Natural killer cell (primary cell): ENCODE data around the gene KLHL21. TPM values are rescaled to one million over a fixed set of nuclear protein-coding genes. Genes with fewer than 3 reads are reported as not detected.

ENCODE experiments used
- ATAC-seq, 3 donors: fragments of 150-1000 bp in 2 of 3; fragments of 200-7000 bp in 1 of 3; cut with Tn5 transposase; 1 replicate in 1 of 3; 2 replicates in 2 of 3; pipeline ENCODE4 v1.10.0; 2021; ENCODE audit warnings: mild to moderate bottlenecking in 2 of 3, moderate library complexity in 2 of 3
- DNase-seq, 2 donors: peaks; one replicate each; pipeline versions ENCODE4 v3.0.0 to v3.0.0-alpha.2; 2013 to 2021; ENCODE audit warnings: mixed read lengths in 1 of 2
- H3K27ac ChIP-seq: one replicate; pipeline ENCODE4 v1.5.1; 2013; ENCODE audit warnings: mild to moderate bottlenecking, low read length
- H3K27me3 ChIP-seq: one replicate; pipeline ENCODE4 v1.6.1; 2013; ENCODE audit warnings: low read length; ENCODE audit not compliant: control insufficient read depth, insufficient read depth
- H3K36me3 ChIP-seq: one replicate; pipeline ENCODE4 v1.6.1; 2013; ENCODE audit warnings: low read length; ENCODE audit not compliant: control insufficient read depth, insufficient read depth
- H3K4me1 ChIP-seq: one replicate; pipeline ENCODE4 v1.6.1; 2013; ENCODE audit warnings: low read length; ENCODE audit not compliant: control insufficient read depth, insufficient read depth
- H3K4me3 ChIP-seq: one replicate; pipeline ENCODE4 v1.5.1; 2013; ENCODE audit warnings: low read length
- H3K9me3 ChIP-seq: one replicate; pipeline ENCODE4 v1.6.1; 2013; ENCODE audit warnings: low read length; ENCODE audit not compliant: control insufficient read depth, insufficient read depth
- H3K27ac Mint-ChIP-seq, 2 donors: one replicate each; pipeline ENCODE4 v1.8.0; 2022; ENCODE audit warnings: mild to moderate bottlenecking in 2 of 2, mixed read lengths in 2 of 2, moderate library complexity in 1 of 2
- H3K27me3 Mint-ChIP-seq, 2 donors: one replicate each; pipeline ENCODE4 v1.8.0; 2022; ENCODE audit warnings: low read depth in 2 of 2, mixed read lengths in 2 of 2
- H3K36me3 Mint-ChIP-seq: one replicate; pipeline ENCODE4 v1.8.0; 2022; ENCODE audit warnings: mixed read lengths
- H3K4me1 Mint-ChIP-seq, 2 donors: one replicate each; pipeline ENCODE4 v1.8.0; 2022; ENCODE audit warnings: mixed read lengths in 2 of 2
- H3K4me3 Mint-ChIP-seq: one replicate; pipeline ENCODE4 v1.8.0; 2022; ENCODE audit warnings: mild to moderate bottlenecking, moderate library complexity, mixed read lengths
- H3K9me3 Mint-ChIP-seq, 2 donors: one replicate each; pipeline ENCODE4 v1.8.0; 2022; ENCODE audit warnings: mixed read lengths in 2 of 2
- WGBS: methylation state at CpG from one replicate; pipeline ENCODE4 v1.1.7; 2013; ENCODE audit warnings: missing lambda C conversion rate; ENCODE audit not compliant: insufficient coverage; 5-methylcytosine and 5-hydroxymethylcytosine counted together
- intact Hi-C: fragments of 100-400 bp; cut with micrococcal nuclease; formaldehyde crosslinking; loops from one replicate; pipeline ENCODE4 v1.14.2; 2022
- total RNA-seq, 4 donors: library from RNA; stranded (reverse); fragments of 120-200 nt in 1 of 4; gene quantifications; one replicate each; pipeline versions ENCODE4 v1.2.3 to v1.2.4, GENCODE V29; 2013 to 2022
- TF ChIP-seq, protein P1 (sequence below): fragments of 200-600 bp; IDR thresholded peaks from one replicate; pipeline ENCODE4 v1.8.0; 2022; ENCODE audit warnings: antibody characterized with exemption

KLHL21 gene
- total RNA-seq, 3 donors from 2014 or later (not counting 1 experiment from before 2014, with no cell fraction given): 23.5 to 37.8 (median 28.9) TPM

DNA sequence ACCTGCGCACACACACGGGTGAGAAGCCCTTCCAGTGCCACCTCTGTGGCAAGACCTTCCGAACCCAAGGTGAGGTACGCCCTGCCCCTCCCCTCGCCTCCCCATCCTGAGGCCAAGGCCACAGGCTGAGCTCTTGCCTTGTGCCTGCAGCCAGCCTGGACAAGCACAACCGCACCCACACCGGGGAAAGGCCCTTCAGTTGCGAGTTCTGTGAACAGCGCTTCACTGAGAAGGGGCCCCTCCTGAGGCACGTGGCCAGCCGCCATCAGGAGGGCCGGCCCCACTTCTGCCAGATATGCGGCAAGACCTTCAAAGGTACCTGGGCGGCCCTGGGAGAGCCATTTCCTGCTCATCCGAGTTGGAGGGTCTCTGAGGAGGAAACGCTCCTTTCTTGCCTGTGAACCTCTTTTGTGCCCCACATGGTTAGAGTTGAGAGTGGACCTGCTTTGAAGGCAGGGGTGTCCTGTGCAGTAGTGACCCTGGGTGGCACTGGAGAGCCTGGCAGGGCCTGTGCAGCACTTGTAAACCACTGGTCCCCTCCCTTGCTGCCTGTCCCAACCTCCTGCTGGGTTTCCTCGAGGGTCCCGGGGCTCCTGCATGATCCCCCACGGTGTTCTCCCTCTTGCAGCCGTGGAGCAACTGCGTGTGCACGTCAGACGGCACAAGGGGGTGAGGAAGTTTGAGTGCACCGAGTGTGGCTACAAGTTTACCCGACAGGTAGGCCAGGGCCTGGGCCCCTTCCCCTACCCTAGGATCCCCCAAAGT is 14.4 kb downstream of the KLHL21 start:
- no peaks in the 10 kb centered on the region for H3K36me3 Mint-ChIP-seq
- no peaks in the 10 kb centered on the region for H3K27me3 Mint-ChIP-seq
- TF ChIP-seq, protein P1, sequence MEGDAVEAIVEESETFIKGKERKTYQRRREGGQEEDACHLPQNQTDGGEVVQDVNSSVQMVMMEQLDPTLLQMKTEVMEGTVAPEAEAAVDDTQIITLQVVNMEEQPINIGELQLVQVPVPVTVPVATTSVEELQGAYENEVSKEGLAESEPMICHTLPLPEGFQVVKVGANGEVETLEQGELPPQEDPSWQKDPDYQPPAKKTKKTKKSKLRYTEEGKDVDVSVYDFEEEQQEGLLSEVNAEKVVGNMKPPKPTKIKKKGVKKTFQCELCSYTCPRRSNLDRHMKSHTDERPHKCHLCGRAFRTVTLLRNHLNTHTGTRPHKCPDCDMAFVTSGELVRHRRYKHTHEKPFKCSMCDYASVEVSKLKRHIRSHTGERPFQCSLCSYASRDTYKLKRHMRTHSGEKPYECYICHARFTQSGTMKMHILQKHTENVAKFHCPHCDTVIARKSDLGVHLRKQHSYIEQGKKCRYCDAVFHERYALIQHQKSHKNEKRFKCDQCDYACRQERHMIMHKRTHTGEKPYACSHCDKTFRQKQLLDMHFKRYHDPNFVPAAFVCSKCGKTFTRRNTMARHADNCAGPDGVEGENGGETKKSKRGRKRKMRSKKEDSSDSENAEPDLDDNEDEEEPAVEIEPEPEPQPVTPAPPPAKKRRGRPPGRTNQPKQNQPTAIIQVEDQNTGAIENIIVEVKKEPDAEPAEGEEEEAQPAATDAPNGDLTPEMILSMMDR: no peak
- 89% methylated on average over 25 of the region's 25 CpGs for WGBS
- Histone ChIP-seq H3K36me3 (peaks cover 39% of the 10 kb centered on the region), H3K4me1 (peaks cover 28% of the 10 kb centered on the region), H3K27ac (no peak overlapping the region), H3K9me3 (no peaks in the 10 kb centered on the region), H3K27me3 (no peaks in the 10 kb centered on the region), H3K4me3 (no peak overlapping the region)
- DNase-seq (no peak), ATAC-seq (no peak)
- peaks cover 30 to 43% of the 10 kb centered on the region in 2 donors for H3K4me1 Mint-ChIP-seq
- H3K9me3 Mint-ChIP-seq: no peaks in the 10 kb centered on the region
- no peak overlapping the region for H3K4me3 Mint-ChIP-seq
- intact Hi-C loops: no loop called here
- H3K27ac Mint-ChIP-seq: no peak overlapping the region

DNA sequence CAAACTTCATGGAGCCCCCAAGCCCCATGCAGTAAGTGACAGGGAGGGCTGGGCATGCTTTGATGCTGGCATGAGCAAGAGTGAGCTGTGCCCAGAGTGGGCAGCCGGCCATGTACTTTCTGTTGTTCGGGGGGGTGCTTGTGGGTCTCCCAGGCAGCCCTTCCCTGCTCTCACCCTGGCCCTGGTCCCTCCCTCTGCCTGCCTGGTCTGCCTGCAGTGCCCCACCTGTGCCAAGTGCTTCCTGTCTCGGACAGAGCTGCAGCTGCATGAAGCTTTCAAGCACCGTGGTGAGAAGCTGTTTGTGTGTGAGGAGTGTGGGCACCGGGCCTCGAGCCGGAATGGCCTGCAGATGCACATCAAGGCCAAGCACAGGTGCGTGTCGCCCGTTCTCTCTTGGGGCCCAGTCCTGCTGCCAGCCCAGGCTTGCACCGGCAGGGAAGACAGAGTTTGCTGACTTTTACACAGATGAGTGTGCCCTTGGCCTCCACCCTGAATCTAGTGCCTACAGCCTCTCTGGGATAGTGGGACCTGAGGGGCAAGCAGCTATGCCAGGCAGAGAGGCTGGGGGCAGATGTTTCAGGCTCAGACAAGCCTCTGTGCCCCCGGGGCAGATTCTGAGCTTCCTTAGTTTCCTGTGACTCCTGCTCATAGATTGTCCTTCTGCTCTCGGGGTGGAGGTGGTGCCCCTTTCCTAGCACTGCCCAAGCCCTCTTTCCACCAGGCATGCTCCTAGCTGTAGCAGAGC is 15.2 kb downstream of the KLHL21 start:
- Histone ChIP-seq H3K9me3 (no peaks in the 10 kb centered on the region), H3K36me3 (peaks cover 30% of the 10 kb centered on the region), H3K27me3 (no peaks in the 10 kb centered on the region), H3K4me1 (peaks cover 27% of the 10 kb centered on the region), H3K27ac (no peak overlapping the region), H3K4me3 (no peak overlapping the region)
- Mint-ChIP-seq H3K9me3 (no peaks in the 10 kb centered on the region), H3K4me3 (no peak overlapping the region), H3K4me1 (peaks cover 29 to 43% of the 10 kb centered on the region in 2 donors), H3K27me3 (no peaks in the 10 kb centered on the region), H3K27ac (no peak overlapping the region), H3K36me3 (no peaks in the 10 kb centered on the region)
- no peak for ATAC-seq
- TF ChIP-seq, protein P1: no peak
- WGBS: 41% methylated on average over 13 of the region's 13 CpGs
- no peak for DNase-seq
- intact Hi-C loops: no loop called here

DNA sequence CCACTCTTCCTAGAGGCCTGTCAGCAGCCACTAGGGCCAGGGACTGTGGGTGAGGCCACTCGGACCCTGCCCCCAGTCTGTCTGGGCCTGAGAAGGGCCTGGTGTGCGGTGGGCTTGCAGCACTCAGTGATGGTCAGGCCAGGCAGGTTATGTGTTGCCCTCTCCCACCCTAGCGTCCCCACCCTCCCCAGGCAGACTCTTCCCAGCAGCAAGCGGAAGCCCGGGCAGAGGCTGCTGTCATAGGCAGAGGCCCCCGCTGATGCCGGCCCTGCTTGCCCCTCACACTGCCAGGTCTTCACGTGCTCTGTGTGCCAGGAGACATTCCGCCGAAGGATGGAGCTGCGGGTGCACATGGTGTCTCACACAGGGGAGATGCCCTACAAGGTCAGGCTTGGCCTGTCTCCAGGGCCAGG is 16.3 kb downstream of the KLHL21 start:
- intact Hi-C loops: no loop called here
- Histone ChIP-seq H3K9me3 (no peaks in the 10 kb centered on the region), H3K36me3 (peaks cover 26% of the 10 kb centered on the region), H3K27ac (no peak overlapping the region), H3K4me1 (peaks cover 27% of the 10 kb centered on the region), H3K27me3 (no peaks in the 10 kb centered on the region), H3K4me3 (no peak overlapping the region)
- Mint-ChIP-seq H3K4me1 (peaks cover 19 to 41% of the 10 kb centered on the region in 2 donors), H3K4me3 (no peak overlapping the region), H3K27ac (no peak overlapping the region), H3K9me3 (no peaks in the 10 kb centered on the region), H3K36me3 (no peaks in the 10 kb centered on the region), H3K27me3 (no peaks in the 10 kb centered on the region)
- ATAC-seq (no peak), DNase-seq (no peak)
- TF ChIP-seq, protein P1: no peak
- WGBS: 94% methylated on average over 11 of the region's 11 CpGs
